ENCODE measurements around the gene STT3A. TPM values are rescaled to one million over a fixed set of nuclear protein-coding genes. Genes with fewer than 3 reads are reported as not detected.

STT3A gene
- total RNA-seq, 1 experiment from 2014 or later: 113 TPM

DNA sequence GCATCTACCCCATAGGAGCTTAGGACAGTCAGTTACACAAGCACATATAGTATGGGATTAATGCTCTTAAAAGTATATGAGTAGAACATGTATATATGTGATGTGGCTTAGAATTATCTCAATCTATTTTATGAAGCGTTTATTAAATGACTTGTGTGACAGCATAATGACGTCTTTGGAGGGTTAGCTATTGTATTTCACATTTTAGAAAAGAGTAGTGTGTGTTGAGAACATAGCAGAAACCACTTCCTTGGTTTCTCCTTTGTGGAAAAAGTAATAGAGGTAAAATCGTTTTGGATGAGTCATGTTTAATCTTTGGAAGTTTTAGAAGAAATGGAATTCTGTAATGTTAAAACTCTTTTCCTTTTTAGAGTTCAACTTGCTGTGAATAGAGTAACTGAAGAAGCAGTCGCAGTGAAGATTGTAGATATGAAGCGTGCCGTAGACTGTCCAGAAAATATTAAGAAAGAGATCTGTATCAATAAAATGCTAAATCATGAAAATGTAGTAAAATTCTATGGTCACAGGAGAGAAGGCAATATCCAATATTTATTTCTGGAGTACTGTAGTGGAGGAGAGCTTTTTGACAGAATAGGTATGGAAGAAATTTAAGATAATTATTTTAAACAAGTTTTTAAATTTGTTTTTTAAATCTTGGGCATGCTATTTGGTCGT, 34.7 kb downstream of the STT3A start:
- H3K9me3 ChIP-seq (ENCODE audit: insufficient read depth, low read depth): no peaks in the 10 kb centered on the region
- H3F3A ChIP-seq (ENCODE audit: insufficient read depth, low read depth): peaks cover 15% of the 10 kb centered on the region
- no TSS peak for BruUV-seq (replicated peaks)
- no peaks in the 10 kb centered on the region for H4K20me1 ChIP-seq (ENCODE audit: insufficient read depth)
- peak overlapping the region; percentile 77; the same call in 1 of the 2 replicates for H3K27ac ChIP-seq
- peak overlapping the region; percentile 90; the same call in 1 of the 2 replicates for H2AFZ ChIP-seq
- H3K9me2 ChIP-seq (ENCODE audit: insufficient read depth): no peaks in the 10 kb centered on the region
- peak overlapping the region; percentile 71 for H3K4me3 ChIP-seq
- DNase-seq: no peak
- no peaks in the 10 kb centered on the region for H3K27me3 ChIP-seq (ENCODE audit: insufficient read depth, low read depth)
- intact Hi-C loops (cut with micrococcal nuclease; ENCODE audit: unreplicated experiment): loop anchor here (5.0 kb wide), 1 partner anchor 260 kb away; the partner anchor contains the start of gene HYLS1
- peaks cover 9% of the 10 kb centered on the region; the same call in 1 of the 2 replicates for H3K36me3 ChIP-seq (ENCODE audit: low read depth)
- peak overlapping the region; percentile 88 for H3K4me2 ChIP-seq
- CTCF ChIA-PET: no interaction called here
- POLR2A ChIA-PET (ENCODE audit: unreplicated experiment): interaction anchor here (0.6 kb wide), 2 partner anchors 27 to 261 kb away, joined by 3 to 7 read pairs; no protein-coding TSS in a partner anchor
- H3K79me2 ChIP-seq (ENCODE audit: low read depth): peaks cover 13% of the 10 kb centered on the region
- peaks cover 15% of the 10 kb centered on the region for H3K4me1 ChIP-seq (replicated peaks; ENCODE audit: insufficient read depth)
- TF ChIP-seq, protein P1, sequence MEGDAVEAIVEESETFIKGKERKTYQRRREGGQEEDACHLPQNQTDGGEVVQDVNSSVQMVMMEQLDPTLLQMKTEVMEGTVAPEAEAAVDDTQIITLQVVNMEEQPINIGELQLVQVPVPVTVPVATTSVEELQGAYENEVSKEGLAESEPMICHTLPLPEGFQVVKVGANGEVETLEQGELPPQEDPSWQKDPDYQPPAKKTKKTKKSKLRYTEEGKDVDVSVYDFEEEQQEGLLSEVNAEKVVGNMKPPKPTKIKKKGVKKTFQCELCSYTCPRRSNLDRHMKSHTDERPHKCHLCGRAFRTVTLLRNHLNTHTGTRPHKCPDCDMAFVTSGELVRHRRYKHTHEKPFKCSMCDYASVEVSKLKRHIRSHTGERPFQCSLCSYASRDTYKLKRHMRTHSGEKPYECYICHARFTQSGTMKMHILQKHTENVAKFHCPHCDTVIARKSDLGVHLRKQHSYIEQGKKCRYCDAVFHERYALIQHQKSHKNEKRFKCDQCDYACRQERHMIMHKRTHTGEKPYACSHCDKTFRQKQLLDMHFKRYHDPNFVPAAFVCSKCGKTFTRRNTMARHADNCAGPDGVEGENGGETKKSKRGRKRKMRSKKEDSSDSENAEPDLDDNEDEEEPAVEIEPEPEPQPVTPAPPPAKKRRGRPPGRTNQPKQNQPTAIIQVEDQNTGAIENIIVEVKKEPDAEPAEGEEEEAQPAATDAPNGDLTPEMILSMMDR (conservative IDR thresholded peaks at IDR 0.05): no peak
- no peak for TF ChIP-seq EZH2 (IDR thresholded peaks at IDR 0.05; ENCODE audit: low read depth)

DNA sequence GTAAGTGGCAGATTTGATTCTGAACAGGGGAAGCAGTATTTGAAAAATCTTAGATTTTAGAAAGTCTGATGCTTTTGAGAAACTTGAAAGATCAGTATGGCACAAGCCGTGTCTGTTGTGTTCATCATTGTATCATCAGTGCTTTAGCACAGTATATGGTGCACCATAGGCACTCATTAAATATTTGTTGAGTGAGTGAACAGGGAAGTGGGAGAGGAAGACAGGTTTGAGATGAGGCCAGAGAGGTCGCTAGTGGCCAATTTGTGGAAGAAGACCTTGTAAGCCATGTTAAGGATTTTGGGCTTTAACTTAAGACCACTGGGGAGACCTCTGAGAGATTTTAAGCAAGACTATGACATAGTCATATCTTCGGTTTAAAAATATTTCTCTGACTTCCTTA, 45.2 kb downstream of the STT3A start:
- no peaks in the 10 kb centered on the region for H3K9me3 ChIP-seq (ENCODE audit: insufficient read depth, low read depth)
- no peaks in the 10 kb centered on the region for H4K20me1 ChIP-seq (ENCODE audit: insufficient read depth)
- no peak overlapping the region for H3K4me3 ChIP-seq
- ChIA-PET POLR2A (ENCODE audit: unreplicated experiment) (no interaction called here), CTCF (no interaction called here)
- H3K9me2 ChIP-seq (ENCODE audit: insufficient read depth): no peaks in the 10 kb centered on the region
- intact Hi-C loops (cut with micrococcal nuclease; ENCODE audit: unreplicated experiment): no loop called here
- TF ChIP-seq, protein P1 (conservative IDR thresholded peaks at IDR 0.05): no peak
- no peak for TF ChIP-seq EZH2 (IDR thresholded peaks at IDR 0.05; ENCODE audit: low read depth)
- no peak overlapping the region for H3K27ac ChIP-seq
- no peak overlapping the region for H3K4me2 ChIP-seq
- H2AFZ ChIP-seq: no peak overlapping the region
- no peaks in the 10 kb centered on the region for H3F3A ChIP-seq (ENCODE audit: insufficient read depth, low read depth)
- H3K36me3 ChIP-seq (ENCODE audit: low read depth): peaks cover 28% of the 10 kb centered on the region
- no peaks in the 10 kb centered on the region for H3K27me3 ChIP-seq (ENCODE audit: insufficient read depth, low read depth)
- no peaks in the 10 kb centered on the region for H3K4me1 ChIP-seq (replicated peaks; ENCODE audit: insufficient read depth)
- H3K79me2 ChIP-seq (ENCODE audit: low read depth): no peaks in the 10 kb centered on the region
- no TSS peak for BruUV-seq (replicated peaks)
- no peak for DNase-seq

DNA sequence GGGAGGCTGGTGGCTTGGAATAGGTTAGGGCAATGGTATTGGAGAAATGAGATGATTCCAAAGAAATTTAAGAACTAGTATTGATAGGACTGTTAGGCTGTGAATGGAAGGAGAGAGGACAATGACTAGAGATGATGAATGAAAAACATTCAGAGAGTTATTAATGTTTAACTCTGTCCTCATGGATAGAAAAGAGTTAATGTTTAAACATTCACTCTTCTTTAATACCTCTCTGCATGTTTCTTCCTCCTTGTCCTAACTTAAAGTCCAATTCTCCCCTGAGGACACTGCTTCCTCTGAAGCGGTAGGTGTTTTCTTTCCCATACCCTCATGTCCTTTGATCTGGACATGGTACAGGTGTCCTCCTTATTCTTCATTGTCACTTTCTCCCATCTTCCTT, 45.7 kb downstream of the STT3A start:
- H2AFZ ChIP-seq: no peak overlapping the region
- intact Hi-C loops (cut with micrococcal nuclease; ENCODE audit: unreplicated experiment): no loop called here
- H3K79me2 ChIP-seq (ENCODE audit: low read depth): no peaks in the 10 kb centered on the region
- no peak overlapping the region for H3K4me2 ChIP-seq
- peaks cover 23% of the 10 kb centered on the region; the same call in 1 of the 2 replicates for H3K36me3 ChIP-seq (ENCODE audit: low read depth)
- no peaks in the 10 kb centered on the region for H3K9me2 ChIP-seq (ENCODE audit: insufficient read depth)
- H3K27ac ChIP-seq: no peak overlapping the region
- H3K27me3 ChIP-seq (ENCODE audit: insufficient read depth, low read depth): no peaks in the 10 kb centered on the region
- H3K4me1 ChIP-seq (replicated peaks; ENCODE audit: insufficient read depth): no peaks in the 10 kb centered on the region
- TF ChIP-seq, protein P1 (conservative IDR thresholded peaks at IDR 0.05): no peak
- no peak for TF ChIP-seq EZH2 (IDR thresholded peaks at IDR 0.05; ENCODE audit: low read depth)
- POLR2A ChIA-PET (ENCODE audit: unreplicated experiment): no interaction called here
- H4K20me1 ChIP-seq (ENCODE audit: insufficient read depth): no peaks in the 10 kb centered on the region
- H3K4me3 ChIP-seq: no peak overlapping the region
- no peak for DNase-seq
- no peaks in the 10 kb centered on the region for H3K9me3 ChIP-seq (ENCODE audit: insufficient read depth, low read depth)
- H3F3A ChIP-seq (ENCODE audit: insufficient read depth, low read depth): no peaks in the 10 kb centered on the region
- BruUV-seq (replicated peaks): no TSS peak
- CTCF ChIA-PET: no interaction called here
